GM12878 (cell line): Measurements from ENCODE around the gene MSMB. TPM values are rescaled to one million over a fixed set of nuclear protein-coding genes. Genes with fewer than 3 reads are reported as not detected.

Experiments used
- ATAC-seq: fragments of 200-7000 bp; cut with Tn5 transposase; 3 replicates; pipeline ENCODE4 v1.9.1; 2020; ENCODE audit warnings: mild to moderate bottlenecking, moderate library complexity
- BruUV-seq: library from RNA; stranded (reverse); fragments of 400-500 nt; replicated peaks from 2 replicates; lab custom pipeline; 2021; lab: Mats Ljungman, UMichigan
- CTCF ChIA-PET: fragments of 300-600 bp; sonication (Branson Sonifier 250); formaldehyde crosslinking; extraction: SDS; loops from one replicate; lab custom pipeline; 2021; ENCODE audit warnings: inconsistent platforms; lab: Yijun Ruan, JAX
- POLR2A ChIA-PET: fragments of 350-600 bp; formaldehyde crosslinking; extraction: SDS; loops from one replicate; lab custom pipeline; 2021; ENCODE audit warnings: inconsistent platforms; lab: Charles Lee
- RAD21 ChIA-PET: fragments of 300-600 bp; sonication (Branson Sonifier 250); formaldehyde crosslinking; loops from one replicate; lab custom pipeline; 2023; ENCODE audit warnings: antibody characterized with exemption; ENCODE audit not compliant: unreplicated experiment; lab: Charles Lee
- SMC1A ChIA-PET: fragments of 300-600 bp; sonication (Branson Sonifier 250); formaldehyde crosslinking; loops from one replicate; lab custom pipeline; 2023; ENCODE audit not compliant: unreplicated experiment, uncharacterized antibody; lab: Charles Lee
- DNase-seq: peaks from one replicate; pipeline ENCODE4 v3.0.0-alpha.2; 2011; ENCODE audit warnings: low read depth, low spot score
- FAIRE-seq: peaks from 3 replicates; lab custom pipeline; 2011; peaks lifted over from hg19 to GRCh38; lab: Jason Lieb, UNC
- H2AFZ ChIP-seq: 2 replicates; pipeline ENCODE4 v1.6.0; 2011; ENCODE audit warnings: low read depth, low read length, control low read depth; ENCODE audit not compliant: control insufficient read depth
- H3K27ac ChIP-seq: 2 replicates; pipeline ENCODE4 v1.5.1; 2011; ENCODE audit warnings: control low read depth; ENCODE audit not compliant: control insufficient read depth, insufficient read depth
- H3K27me3 ChIP-seq, 2 experiments: replicated peaks in 1 of 2; 2 replicates each; pipeline versions ENCODE4 v1.6.0 to v1.6.1; 2011; ENCODE audit warnings: low read length in 1 of 2; ENCODE audit not compliant: control insufficient read depth in 2 of 2, insufficient read depth in 2 of 2
- H3K36me3 ChIP-seq, 2 experiments: 2 replicates each; pipeline ENCODE4 v1.5.1; 2011; ENCODE audit warnings: low read length in 1 of 2; ENCODE audit not compliant: control insufficient read depth in 2 of 2, insufficient read depth in 2 of 2
- H3K4me1 ChIP-seq: 2 replicates; pipeline ENCODE4 v1.6.1; 2011; ENCODE audit warnings: mild to moderate bottlenecking, low read length, moderate library complexity, mixed read lengths; ENCODE audit not compliant: control insufficient read depth, insufficient read depth
- H3K4me2 ChIP-seq: 2 replicates; pipeline ENCODE4 v1.6.0; 2011; ENCODE audit warnings: control low read depth; ENCODE audit not compliant: control insufficient read depth, insufficient read depth
- H3K4me3 ChIP-seq: fragments of 200-600 bp; sonication (generic); 2 replicates; pipeline ENCODE4 v1.5.1; 2016
- H3K79me2 ChIP-seq: 2 replicates; pipeline ENCODE4 v1.6.0; 2011; ENCODE audit warnings: low read length; ENCODE audit not compliant: control insufficient read depth, insufficient read depth
- H3K9ac ChIP-seq: 2 replicates; pipeline ENCODE4 v1.8.0; 2011; ENCODE audit warnings: low read length, control low read depth, mixed read lengths; ENCODE audit not compliant: control insufficient read depth, insufficient read depth
- H3K9me3 ChIP-seq: replicated peaks from 3 replicates; pipeline ENCODE4 v1.5.1; 2011; ENCODE audit warnings: mild to moderate bottlenecking, low read length; ENCODE audit not compliant: control insufficient read depth, insufficient read depth
- H4K20me1 ChIP-seq: 2 replicates; pipeline ENCODE4 v1.6.0; 2011; ENCODE audit not compliant: control insufficient read depth, insufficient read depth
- BACH1 ChIP-seq: fragments of 450-650 bp; IDR thresholded peaks from 2 replicates; pipeline ENCODE4 v1.6.1; 2017; ENCODE audit warnings: mild to moderate bottlenecking, borderline replicate concordance
- EED ChIP-seq: sonication (generic); IDR thresholded peaks from 2 replicates; pipeline ENCODE4 v1.6.1; 2016; ENCODE audit warnings: antibody characterized with exemption, low read depth
- PAX5 ChIP-seq: IDR thresholded peaks from 2 replicates; pipeline ENCODE4 v1.6.1; 2011; ENCODE audit warnings: low read depth, low read length, borderline replicate concordance
- SUPT20H ChIP-seq: IDR thresholded peaks from 2 replicates; pipeline ENCODE4 v1.6.1; 2011; ENCODE audit warnings: low read depth, mild to moderate bottlenecking, low read length, moderate library complexity, borderline replicate concordance; ENCODE audit not compliant: control insufficient read depth
- WGBS: methylation state at CpG from one replicate; pipeline ENCODE4 v1.1.6; 2016; ENCODE audit warnings: low lambda C conversion rate; ENCODE audit not compliant: insufficient replicate concordance, insufficient coverage; ENCODE audit errors: missing lambda C conversion rate; 5-methylcytosine and 5-hydroxymethylcytosine counted together
- in situ Hi-C: fragments of 300-500 bp; cut with MboI; formaldehyde crosslinking; loops from 9 replicates; pipeline ENCODE4 v1.14.3; 2018; ENCODE audit warnings: mixed read lengths
- intact Hi-C: fragments of 100-400 bp; cut with micrococcal nuclease; formaldehyde crosslinking; loops from one replicate; pipeline ENCODE4 v1.14.2; 2022; ENCODE audit not compliant: unreplicated experiment
- polyA plus RNA-seq, 11 experiments: library from polyadenylated mRNA; depleted of rRNA in 4 of 11; unstranded in 6 of 11; stranded (reverse) in 5 of 11; fragments of >200 nt; fragmentation: Nextera tagmentation in 4 of 11; fragmentation: Illumina TruSeq in 1 of 11; extraction: Ambion mirVana in 4 of 11; extraction: Trizol in 1 of 11; gene quantifications; 1 replicate in 1 of 11; 2 replicates in 10 of 11; pipeline versions ENCODE4 v1.2.1 to v1.2.3, GENCODE V29; 2011 to 2016; ENCODE audit warnings: inconsistent platforms in 2 of 11, missing spikeins in 2 of 11, low read depth in 1 of 11
- total RNA-seq, 4 experiments: library from RNA; depleted of rRNA in 3 of 4; stranded (reverse); fragments of >200 nt in 3 of 4; fragmentation: Illumina TruSeq in 1 of 4; extraction: Trizol in 1 of 4; gene quantifications; 2 replicates each; pipeline versions ENCODE4 v1.2.1 to v1.2.3, GENCODE V29; 2013 to 2021
- TF ChIP-seq, protein P1 (sequence below): fragments of 450-650 bp; IDR thresholded peaks from 2 replicates; pipeline ENCODE4 v1.6.1; 2017; ENCODE audit warnings: mild to moderate bottlenecking, moderate library complexity
- TF ChIP-seq, protein P2 (sequence below): IDR thresholded peaks from 2 replicates; pipeline ENCODE4 v1.6.1; 2011; ENCODE audit warnings: low read depth, low read length, improper control_type of control experiment, borderline replicate concordance

The MSMB gene
- total and polyA plus RNA-seq, 10 of the 15 experiments (the other 5 are each of a cell fraction or from before 2014, with no cell fraction given), result not detected

DNA sequence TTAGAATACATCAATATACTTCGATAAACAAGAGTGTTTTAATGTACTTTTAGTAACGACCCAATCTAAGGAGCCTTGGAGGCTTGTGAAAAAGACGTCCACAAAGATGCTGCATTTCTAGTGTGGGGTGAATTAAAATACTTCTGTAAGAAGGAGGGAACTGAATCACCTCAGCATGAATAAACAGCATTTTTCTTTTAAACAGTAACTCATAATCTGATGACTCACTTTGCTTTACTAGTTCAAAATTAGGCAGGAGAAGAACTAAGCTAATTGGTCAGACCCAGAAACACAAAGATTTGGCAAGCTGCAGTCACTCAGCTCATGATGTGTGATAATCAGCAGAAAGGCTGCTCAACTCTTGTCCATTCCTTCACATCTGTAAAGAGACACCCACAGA is 39.9 kb downstream of the MSMB start:
- Histone ChIP-seq H3K27ac (no peak overlapping the region), H3K27me3 (no peaks in the 10 kb centered on the region), H3K9ac (no peak overlapping the region), H3K4me3 (no peak overlapping the region), H3K4me2 (no peak overlapping the region), H3K79me2 (no peaks in the 10 kb centered on the region), H2AFZ (no peak overlapping the region), H3K36me3 (peaks cover 8 to 32% of the 10 kb centered on the region in 2 experiments), H4K20me1 (no peaks in the 10 kb centered on the region), H3K4me1 (no peaks in the 10 kb centered on the region), H3K9me3 (no peaks in the 10 kb centered on the region)
- TF ChIP-seq BACH1, result no peak
- TF ChIP-seq PAX5, result no peak
- TF ChIP-seq, protein P1, sequence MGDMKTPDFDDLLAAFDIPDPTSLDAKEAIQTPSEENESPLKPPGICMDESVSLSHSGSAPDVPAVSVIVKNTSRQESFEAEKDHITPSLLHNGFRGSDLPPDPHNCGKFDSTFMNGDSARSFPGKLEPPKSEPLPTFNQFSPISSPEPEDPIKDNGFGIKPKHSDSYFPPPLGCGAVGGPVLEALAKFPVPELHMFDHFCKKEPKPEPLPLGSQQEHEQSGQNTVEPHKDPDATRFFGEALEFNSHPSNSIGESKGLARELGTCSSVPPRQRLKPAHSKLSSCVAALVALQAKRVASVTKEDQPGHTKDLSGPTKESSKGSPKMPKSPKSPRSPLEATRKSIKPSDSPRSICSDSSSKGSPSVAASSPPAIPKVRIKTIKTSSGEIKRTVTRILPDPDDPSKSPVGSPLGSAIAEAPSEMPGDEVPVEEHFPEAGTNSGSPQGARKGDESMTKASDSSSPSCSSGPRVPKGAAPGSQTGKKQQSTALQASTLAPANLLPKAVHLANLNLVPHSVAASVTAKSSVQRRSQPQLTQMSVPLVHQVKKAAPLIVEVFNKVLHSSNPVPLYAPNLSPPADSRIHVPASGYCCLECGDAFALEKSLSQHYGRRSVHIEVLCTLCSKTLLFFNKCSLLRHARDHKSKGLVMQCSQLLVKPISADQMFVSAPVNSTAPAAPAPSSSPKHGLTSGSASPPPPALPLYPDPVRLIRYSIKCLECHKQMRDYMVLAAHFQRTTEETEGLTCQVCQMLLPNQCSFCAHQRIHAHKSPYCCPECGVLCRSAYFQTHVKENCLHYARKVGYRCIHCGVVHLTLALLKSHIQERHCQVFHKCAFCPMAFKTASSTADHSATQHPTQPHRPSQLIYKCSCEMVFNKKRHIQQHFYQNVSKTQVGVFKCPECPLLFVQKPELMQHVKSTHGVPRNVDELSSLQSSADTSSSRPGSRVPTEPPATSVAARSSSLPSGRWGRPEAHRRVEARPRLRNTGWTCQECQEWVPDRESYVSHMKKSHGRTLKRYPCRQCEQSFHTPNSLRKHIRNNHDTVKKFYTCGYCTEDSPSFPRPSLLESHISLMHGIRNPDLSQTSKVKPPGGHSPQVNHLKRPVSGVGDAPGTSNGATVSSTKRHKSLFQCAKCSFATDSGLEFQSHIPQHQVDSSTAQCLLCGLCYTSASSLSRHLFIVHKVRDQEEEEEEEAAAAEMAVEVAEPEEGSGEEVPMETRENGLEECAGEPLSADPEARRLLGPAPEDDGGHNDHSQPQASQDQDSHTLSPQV, result no peak
- TF ChIP-seq EED, result no peak
- TF ChIP-seq SUPT20H, result no peak
- TF ChIP-seq, protein P2, sequence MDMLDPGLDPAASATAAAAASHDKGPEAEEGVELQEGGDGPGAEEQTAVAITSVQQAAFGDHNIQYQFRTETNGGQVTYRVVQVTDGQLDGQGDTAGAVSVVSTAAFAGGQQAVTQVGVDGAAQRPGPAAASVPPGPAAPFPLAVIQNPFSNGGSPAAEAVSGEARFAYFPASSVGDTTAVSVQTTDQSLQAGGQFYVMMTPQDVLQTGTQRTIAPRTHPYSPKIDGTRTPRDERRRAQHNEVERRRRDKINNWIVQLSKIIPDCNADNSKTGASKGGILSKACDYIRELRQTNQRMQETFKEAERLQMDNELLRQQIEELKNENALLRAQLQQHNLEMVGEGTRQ, result no peak
- FAIRE-seq (no peak), ATAC-seq (no peak), DNase-seq (no peak)
- ChIA-PET POLR2A (interaction anchor here (1.0 kb wide), 1 partner anchor 23 kb away, joined by 4 read pairs; no protein-coding TSS in a partner anchor), RAD21 (interaction anchor here (1.4 to 1.8 kb wide), 2 partner anchors 17 to 22 kb away, joined by 3 to 5 read pairs; no protein-coding TSS in a partner anchor), CTCF (interaction anchor here (0.6 to 1.4 kb wide), 5 partner anchors 13 to 756 kb away, joined by 3 read pairs; no protein-coding TSS in a partner anchor), SMC1A (interaction anchor here (0.7 to 0.9 kb wide), 2 partner anchors 20 to 756 kb away, joined by 3 to 5 read pairs; no protein-coding TSS in a partner anchor)
- no TSS peak for BruUV-seq
- intact Hi-C loops (no loop called here), in situ Hi-C loops (no loop called here)
- WGBS, result 53% methylated on average over 3 of the region's 3 CpGs
